LNCAP (cell line): ENCODE data around the gene EIF5A.

Experiments used
- CTCF ChIP-seq: fragments of 450-650 bp; IDR thresholded peaks from 2 replicates; pipeline ENCODE4 v1.5.1; 2017; ENCODE audit warnings: mild to moderate bottlenecking

The EIF5A gene

GRCh38 chr17:7312432-7313087 lies 5.1 kb downstream of the EIF5A start:
- TF ChIP-seq CTCF = no peak

- no peak for TF ChIP-seq CTCF
Measured at GRCh38 chr17:7313088-7313889, 5.9 kb downstream of the EIF5A start.

- TF ChIP-seq CTCF = no peak
Measured at GRCh38 chr17:7313890-7314718, 6.7 kb downstream of the EIF5A start.

GRCh38 chr17:7314719-7315569 lies 7.5 kb downstream of the EIF5A start, which contains the start of gene GPS2:
Gene GPS2 (minus strand): TSS chr17:7315360. CDS start chr17:7315052, 308 bp downstream.
- TF ChIP-seq CTCF = no peak

GRCh38 chr17:7315570-7316235 lies 8.3 kb downstream of the EIF5A start:
- TF ChIP-seq CTCF = no peak

GRCh38 chr17:7317161-7317803 lies 9.9 kb downstream of the EIF5A start:
- TF ChIP-seq CTCF = no peak
